Activated CD4-positive, alpha-beta memory T cell treated with anti-CD3 and anti-CD28 coated beads, Interleukin-2, amount 10 ng/mL, durations not matched to agents 7 days and 5 days (primary cell): ENCODE measurements around the gene POMP. TPM values are rescaled to one million over a fixed set of nuclear protein-coding genes. Genes with fewer than 3 reads are reported as not detected.
"Not testable (repeated sequence)": the region's sequence is repeated elsewhere in the genome, so short reads cannot be mapped to it uniquely, and the experiment has no call there.

Experiments
- CTCF ChIA-PET: fragments of 350-600 bp; sonication (Branson Sonifier 250); formaldehyde crosslinking; loops from one replicate; lab custom pipeline; 2021; ENCODE audit warnings: antibody characterized with exemption, inconsistent platforms; lab: Charles Lee
- POLR2A ChIA-PET: fragments of 350-600 bp; sonication (Branson Sonifier 250); formaldehyde crosslinking; loops from one replicate; lab custom pipeline; 2021; ENCODE audit warnings: antibody characterized with exemption; lab: Charles Lee
- DNase-seq: peaks from one replicate; pipeline ENCODE4 v3.0.0-alpha.2; 2020
- H3K27ac Mint-ChIP-seq: one replicate; pipeline ENCODE4 v1.8.0; 2021; ENCODE audit warnings: mild to moderate bottlenecking, mixed read lengths
- H3K27me3 Mint-ChIP-seq: one replicate; pipeline ENCODE4 v1.8.0; 2021; ENCODE audit warnings: mixed read lengths
- H3K36me3 Mint-ChIP-seq: one replicate; pipeline ENCODE4 v1.8.0; 2021; ENCODE audit warnings: low read depth, mixed read lengths
- H3K4me1 Mint-ChIP-seq: one replicate; pipeline ENCODE4 v1.8.0; 2021; ENCODE audit warnings: mixed read lengths
- H3K4me3 Mint-ChIP-seq: one replicate; pipeline ENCODE4 v1.8.0; 2021; ENCODE audit warnings: mild to moderate bottlenecking, mixed read lengths
- H3K9me3 Mint-ChIP-seq: one replicate; pipeline ENCODE4 v1.8.0; 2021; ENCODE audit warnings: mixed read lengths
- total RNA-seq, 2 experiments: library from RNA; stranded (reverse); gene quantifications; one replicate each; pipeline ENCODE4 v1.2.3, GENCODE V29; 2021

The POMP gene
- total RNA-seq, 2 experiments from 2014 or later, result 75.1 to 76.6 TPM

GRCh38 chr13:28679628-28680027 lies 20.7 kb downstream of the POMP start:
- Mint-ChIP-seq H3K9me3 (no peaks in the 10 kb centered on the region), H3K27me3 (no peaks in the 10 kb centered on the region), H3K27ac (no peak overlapping the region), H3K36me3 (peaks cover 22% of the 10 kb centered on the region), H3K4me1 (no peaks in the 10 kb centered on the region), H3K4me3 (no peak overlapping the region)
- CTCF ChIA-PET, result interaction anchor here (0.9 to 1.1 kb wide), 2 partner anchors 22 to 119 kb away, joined by 5 to 8 read pairs; no protein-coding TSS in a partner anchor
- DNase-seq, result no peak
- POLR2A ChIA-PET, result interaction anchor here (1.2 kb wide), 1 partner anchor 10 kb away, joined by 3 read pairs; no protein-coding TSS in a partner anchor

GRCh38 chr13:28680541-28680940 lies 21.6 kb downstream of the POMP start:
- POLR2A ChIA-PET, result interaction anchor here (1.0 kb wide), 1 partner anchor 21 kb away, joined by 3 read pairs; no protein-coding TSS in a partner anchor
- no peak overlapping the region for H3K4me3 Mint-ChIP-seq
- no peak for DNase-seq
- H3K36me3 Mint-ChIP-seq, result peaks cover 17% of the 10 kb centered on the region
- H3K4me1 Mint-ChIP-seq, result no peaks in the 10 kb centered on the region
- CTCF ChIA-PET, result interaction anchor here (0.9 to 1.1 kb wide), 2 partner anchors 21 to 118 kb away, joined by 5 to 8 read pairs; no protein-coding TSS in a partner anchor
- no peaks in the 10 kb centered on the region for H3K27me3 Mint-ChIP-seq
- no peak overlapping the region for H3K27ac Mint-ChIP-seq
- H3K9me3 Mint-ChIP-seq, result no peaks in the 10 kb centered on the region

GRCh38 chr13:28683169-28683568 lies 24.2 kb downstream of the POMP start:
- H3K4me3 Mint-ChIP-seq, H3K36me3 Mint-ChIP-seq, H3K27ac Mint-ChIP-seq, H3K4me1 Mint-ChIP-seq, DNase-seq, CTCF ChIA-PET, H3K9me3 Mint-ChIP-seq, POLR2A ChIA-PET: not testable (repeated sequence)
- H3K27me3 Mint-ChIP-seq, result peaks cover 10% of the 10 kb centered on the region

- Mint-ChIP-seq H3K9me3 (peaks cover 9% of the 10 kb centered on the region), H3K27ac (no peak overlapping the region)
- POLR2A ChIA-PET, result no interaction called here
Measured at GRCh38 chr13:28684257-28684656, 25.3 kb downstream of the POMP start.

GRCh38 chr13:28685114-28685513 lies 26.2 kb downstream of the POMP start:
- Mint-ChIP-seq H3K4me3 (no peak overlapping the region), H3K36me3 (no peaks in the 10 kb centered on the region), H3K27ac (no peak overlapping the region), H3K4me1 (no peaks in the 10 kb centered on the region), H3K27me3 (peaks cover 19% of the 10 kb centered on the region), H3K9me3 (peaks cover 11% of the 10 kb centered on the region)
- POLR2A ChIA-PET, result no interaction called here
- DNase-seq, result no peak
- CTCF ChIA-PET, result no interaction called here

More at GRCh38 chr13:28684257-28684656, 25.3 kb downstream of the POMP start:
- peaks cover 10% of the 10 kb centered on the region for H3K27me3 Mint-ChIP-seq
- CTCF ChIA-PET, result no interaction called here
- H3K4me3 Mint-ChIP-seq, result no peak overlapping the region
- no peaks in the 10 kb centered on the region for H3K4me1 Mint-ChIP-seq
- no peaks in the 10 kb centered on the region for H3K36me3 Mint-ChIP-seq
- no peak for DNase-seq

- CTCF ChIA-PET, result no interaction called here
- Mint-ChIP-seq H3K9me3 (peaks cover 11% of the 10 kb centered on the region), H3K36me3 (no peaks in the 10 kb centered on the region)
Measured at GRCh38 chr13:28685892-28686291, 27.0 kb downstream of the POMP start.

GRCh38 chr13:28693605-28694491 lies 34.9 kb downstream of the POMP start:
- H3K9me3 Mint-ChIP-seq, H3K4me1 Mint-ChIP-seq, H3K4me3 Mint-ChIP-seq, H3K36me3 Mint-ChIP-seq, DNase-seq, POLR2A ChIA-PET, H3K27ac Mint-ChIP-seq: not testable (repeated sequence)
- CTCF ChIA-PET, result interaction anchor here (0.6 kb wide), 1 partner anchor 368 kb away, joined by 3 read pairs; no protein-coding TSS in a partner anchor
- peaks cover 30% of the 10 kb centered on the region for H3K27me3 Mint-ChIP-seq

More at GRCh38 chr13:28685892-28686291, 27.0 kb downstream of the POMP start:
- no peak overlapping the region for H3K27ac Mint-ChIP-seq
- no peak overlapping the region for H3K4me3 Mint-ChIP-seq
- H3K4me1 Mint-ChIP-seq, result no peaks in the 10 kb centered on the region
- peaks cover 26% of the 10 kb centered on the region for H3K27me3 Mint-ChIP-seq
- DNase-seq, result no peak
- POLR2A ChIA-PET, result no interaction called here

GRCh38 chr13:28697441-28697840 lies 38.5 kb downstream of the POMP start:
- H3K9me3 Mint-ChIP-seq, result peaks cover 3% of the 10 kb centered on the region
- POLR2A ChIA-PET, result no interaction called here

GRCh38 chr13:28699246-28699645 lies 40.3 kb downstream of the POMP start:
- Mint-ChIP-seq H3K27ac (no peak overlapping the region), H3K4me1 (no peaks in the 10 kb centered on the region), H3K9me3 (no peaks in the 10 kb centered on the region), H3K36me3 (peaks cover 20% of the 10 kb centered on the region), H3K27me3 (no peaks in the 10 kb centered on the region), H3K4me3 (no peak overlapping the region)
- ChIA-PET POLR2A (no interaction called here), CTCF (no interaction called here)
- no peak for DNase-seq

More at GRCh38 chr13:28697441-28697840, 38.5 kb downstream of the POMP start:
- Mint-ChIP-seq H3K36me3 (peaks cover 17% of the 10 kb centered on the region), H3K27me3 (peaks cover 4% of the 10 kb centered on the region), H3K4me1 (no peaks in the 10 kb centered on the region), H3K4me3 (no peak overlapping the region), H3K27ac (no peak overlapping the region)
- CTCF ChIA-PET, result no interaction called here
- no peak for DNase-seq

GRCh38 chr13:28704282-28704681 lies 45.4 kb downstream of the POMP start:
- H3K4me1 Mint-ChIP-seq, result peaks cover 11% of the 10 kb centered on the region
- CTCF ChIA-PET, result no interaction called here
- peaks cover 21% of the 10 kb centered on the region for H3K36me3 Mint-ChIP-seq
- no peak for DNase-seq
- H3K4me3 Mint-ChIP-seq, result no peak overlapping the region
- POLR2A ChIA-PET, result no interaction called here
- no peak overlapping the region for H3K27ac Mint-ChIP-seq
- no peaks in the 10 kb centered on the region for H3K27me3 Mint-ChIP-seq
- H3K9me3 Mint-ChIP-seq, result no peaks in the 10 kb centered on the region

- ChIA-PET POLR2A (interaction anchor here (1.5 kb wide), 1 partner anchor 46 kb away, joined by 6 read pairs; the partner anchor contains the start of gene POMP), CTCF (interaction anchor here (0.5 kb wide), 1 partner anchor 12 kb away, joined by 3 read pairs; no protein-coding TSS in a partner anchor)
- peaks cover 23% of the 10 kb centered on the region for H3K36me3 Mint-ChIP-seq
- H3K9me3 Mint-ChIP-seq, result no peaks in the 10 kb centered on the region
- no peak for DNase-seq
- H3K4me1 Mint-ChIP-seq, result peaks cover 13% of the 10 kb centered on the region
- H3K4me3 Mint-ChIP-seq, result no peak overlapping the region
- no peaks in the 10 kb centered on the region for H3K27me3 Mint-ChIP-seq
- H3K27ac Mint-ChIP-seq, result no peak overlapping the region
Measured at GRCh38 chr13:28704919-28705318, 46.0 kb downstream of the POMP start.

GRCh38 chr13:28705461-28706083 lies 46.6 kb downstream of the POMP start:
- Mint-ChIP-seq H3K4me1 (peaks cover 13% of the 10 kb centered on the region), H3K4me3 (no peak overlapping the region), H3K36me3 (peaks cover 21% of the 10 kb centered on the region), H3K27ac (no peak overlapping the region), H3K9me3 (no peaks in the 10 kb centered on the region), H3K27me3 (no peaks in the 10 kb centered on the region)
- POLR2A ChIA-PET, result interaction anchor here (1.0 to 1.5 kb wide), 2 partner anchors 13 to 47 kb away, joined by 5 to 6 read pairs; partner anchors contain the start of genes POMP and SLC46A3
- no peak for DNase-seq
- CTCF ChIA-PET, result interaction anchor here (0.5 to 0.7 kb wide), 2 partner anchors 11 to 27 kb away, joined by 3 read pairs; no protein-coding TSS in a partner anchor
